Loucy (cell line): ENCODE data around the gene UBE2F.
"Not testable (repeated sequence)": the region's sequence is repeated elsewhere in the genome, so short reads cannot be mapped to it uniquely, and the experiment has no call there.

Source experiments
- H2AFZ ChIP-seq: fragments of 200-600 bp; sonication (generic); 2 replicates; pipeline ENCODE4 v1.6.0; 2016; ENCODE audit warnings: antibody characterized with exemption, mild to moderate bottlenecking, low read length, moderate library complexity
- H3F3A ChIP-seq: fragments of 200-600 bp; 2 replicates; pipeline ENCODE4 v1.6.0; 2016; ENCODE audit warnings: antibody characterized with exemption, low read depth, mild to moderate bottlenecking
- H3K27me3 ChIP-seq: fragments of 200-600 bp; sonication (generic); 2 replicates; pipeline ENCODE4 v1.6.1; 2014; ENCODE audit warnings: low read length, mild to moderate bottlenecking; ENCODE audit not compliant: insufficient read depth, poor library complexity, severe bottlenecking
- H3K36me3 ChIP-seq: fragments of 200-600 bp; sonication (generic); 2 replicates; pipeline ENCODE4 v1.6.1; 2016; ENCODE audit warnings: low read length; ENCODE audit not compliant: insufficient read depth
- H3K4me1 ChIP-seq: fragments of 200-600 bp; sonication (generic); 2 replicates; pipeline ENCODE4 v1.5.1; 2014; ENCODE audit warnings: low read length, mild to moderate bottlenecking; ENCODE audit not compliant: insufficient read depth, poor library complexity, severe bottlenecking
- H3K4me2 ChIP-seq: fragments of 200-600 bp; sonication (generic); 2 replicates; pipeline ENCODE4 v1.6.0; 2014; ENCODE audit warnings: antibody characterized with exemption, low read length, low read depth, mild to moderate bottlenecking; ENCODE audit not compliant: poor library complexity, severe bottlenecking
- H3K4me3 ChIP-seq: fragments of 200-600 bp; sonication (generic); 2 replicates; pipeline ENCODE4 v1.5.1; 2014; ENCODE audit warnings: low read length, mild to moderate bottlenecking, mixed read lengths; ENCODE audit not compliant: poor library complexity, severe bottlenecking
- H3K79me2 ChIP-seq: fragments of 200-600 bp; sonication (generic); 2 replicates; pipeline ENCODE4 v1.6.1; 2014; ENCODE audit warnings: low read length; ENCODE audit not compliant: insufficient read depth
- H3K9ac ChIP-seq: fragments of 200-600 bp; sonication (generic); 2 replicates; pipeline ENCODE4 v1.6.0; 2014; ENCODE audit warnings: mild to moderate bottlenecking, low read depth, low read length, moderate library complexity; ENCODE audit not compliant: poor library complexity, severe bottlenecking
- H3K9me2 ChIP-seq: fragments of 200-600 bp; sonication (generic); replicated peaks from 2 replicates; pipeline ENCODE4 v1.6.1; 2016; ENCODE audit warnings: low read depth, low read length, mixed read lengths
- H3K9me3 ChIP-seq: fragments of 200-600 bp; sonication (generic); 2 replicates; pipeline ENCODE4 v1.6.1; 2014; ENCODE audit warnings: mild to moderate bottlenecking, antibody characterized with exemption, low read length, low read depth; ENCODE audit not compliant: insufficient read depth
- H4K20me1 ChIP-seq: fragments of 200-600 bp; sonication (generic); 2 replicates; pipeline ENCODE4 v1.6.0; 2014; ENCODE audit warnings: antibody characterized with exemption, low read length, mild to moderate bottlenecking; ENCODE audit not compliant: insufficient read depth, poor library complexity, severe bottlenecking
- CTCF ChIP-seq: fragments of 200-600 bp; sonication (generic); conservative IDR thresholded peaks from 2 replicates; pipeline ENCODE4 v1.5.1; 2014; ENCODE audit warnings: mild to moderate bottlenecking, antibody characterized with exemption, low read length
- EZH2phosphoT487 ChIP-seq: fragments of 200-600 bp; IDR thresholded peaks from 2 replicates; pipeline ENCODE4 v1.6.1; 2018; ENCODE audit warnings: antibody characterized with exemption, mild to moderate bottlenecking, moderate library complexity, borderline replicate concordance

UBE2F gene

GRCh38 chr2:237964578-237965404, 2.0 kb upstream of the UBE2F start:
- H3F3A ChIP-seq: no peaks in the 10 kb centered on the region
- H3K9me3 ChIP-seq: no peaks in the 10 kb centered on the region; the same call in 1 of the 2 replicates
- H3K4me2 ChIP-seq: no peak overlapping the region
- no peak overlapping the region for H3K4me3 ChIP-seq
- H3K27me3 ChIP-seq: no peaks in the 10 kb centered on the region
- H2AFZ ChIP-seq: no peak overlapping the region
- no peaks in the 10 kb centered on the region for H3K9me2 ChIP-seq
- TF ChIP-seq CTCF (no peak), EZH2phosphoT487 (no peak)
- H3K79me2 ChIP-seq: peaks cover 26% of the 10 kb centered on the region
- H3K36me3 ChIP-seq: no peaks in the 10 kb centered on the region
- H3K9ac ChIP-seq: no peak overlapping the region
- H3K4me1 ChIP-seq: peaks cover 17% of the 10 kb centered on the region
- H4K20me1 ChIP-seq: peaks cover 21% of the 10 kb centered on the region

- Histone ChIP-seq H3K4me3 (peak overlapping the region; percentile 82), H3K9ac (peak overlapping the region; percentile 62), H4K20me1 (peaks cover 26% of the 10 kb centered on the region), H3K4me2 (peak overlapping the region; percentile 85), H2AFZ (peak overlapping the region; percentile 94; the same call in 1 of the 2 replicates), H3K4me1 (peaks cover 23% of the 10 kb centered on the region), H3K79me2 (peaks cover 36% of the 10 kb centered on the region)
- not testable (repeated sequence) for H3K9me3 ChIP-seq, H3K9me2 ChIP-seq, H3K27me3 ChIP-seq, H3F3A ChIP-seq, H3K36me3 ChIP-seq
Observed at GRCh38 chr2:237965844-237966243, 970 bp upstream of the UBE2F start.

DNA sequence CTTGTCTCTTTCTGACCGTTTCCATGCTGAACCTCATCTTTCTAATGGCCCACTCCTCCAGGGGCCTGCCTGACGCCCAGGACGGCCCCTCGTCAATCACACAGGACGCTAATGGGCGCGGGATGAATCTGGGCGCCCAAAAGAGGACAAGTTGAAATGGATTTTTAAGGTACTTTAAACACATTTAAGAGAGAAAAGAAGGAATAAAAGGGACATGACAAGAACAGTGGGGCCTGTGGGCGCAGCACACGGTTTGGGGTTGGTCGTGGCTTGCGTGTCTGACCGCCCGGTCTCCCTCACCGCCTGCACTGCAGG, 607 bp upstream of the UBE2F start:
- H3K27me3 ChIP-seq: no peaks in the 10 kb centered on the region

More for the DNA sequence above, 607 bp upstream of the UBE2F start:
- Histone ChIP-seq H3F3A (no peaks in the 10 kb centered on the region), H3K4me2 (peak overlapping the region; percentile 85), H3K9me2 (no peaks in the 10 kb centered on the region), H2AFZ (peak overlapping the region; percentile 94), H3K9ac (peak overlapping the region; percentile 62), H3K79me2 (peaks cover 40% of the 10 kb centered on the region), H3K4me3 (peak overlapping the region; percentile 82), H3K36me3 (no peaks in the 10 kb centered on the region), H3K4me1 (peaks cover 26% of the 10 kb centered on the region), H3K9me3 (no peaks in the 10 kb centered on the region; the same call in 1 of the 2 replicates), H4K20me1 (peaks cover 28% of the 10 kb centered on the region)
- TF ChIP-seq CTCF (no peak), EZH2phosphoT487 (no peak)
